Neuronal stem cell (in vitro differentiated cells): Measurements from ENCODE around the gene L3MBTL4.
A peak's percentile ranks its signal among the peaks of the same experiment; 100 is the strongest.

Source experiments
- DNase-seq: peaks from one replicate; pipeline ENCODE4 v3.0.0-alpha.2; 2013; ENCODE audit warnings: low spot score
- H2AFZ ChIP-seq: one replicate; pipeline ENCODE4 v1.6.1; 2013; ENCODE audit warnings: mild to moderate bottlenecking, low read length, inconsistent platforms
- H2AK5ac ChIP-seq: 2 replicates; pipeline ENCODE4 v1.6.1; 2013; ENCODE audit warnings: low read depth, mild to moderate bottlenecking, inconsistent platforms, low read length, moderate library complexity, mixed read lengths
- H2BK120ac ChIP-seq: 2 replicates; pipeline ENCODE4 v1.6.1; 2013; ENCODE audit warnings: low read depth, mild to moderate bottlenecking, inconsistent platforms, low read length, moderate library complexity, mixed read lengths
- H2BK12ac ChIP-seq: one replicate; pipeline ENCODE4 v1.6.1; 2013; ENCODE audit warnings: low read length, inconsistent platforms
- H2BK15ac ChIP-seq: 2 replicates; pipeline ENCODE4 v1.6.1; 2013; ENCODE audit warnings: mild to moderate bottlenecking, low read length, inconsistent platforms, mixed read lengths
- H2BK5ac ChIP-seq: one replicate; pipeline ENCODE4 v1.6.1; 2013; ENCODE audit warnings: inconsistent platforms, mild to moderate bottlenecking, low read length, moderate library complexity
- H3K14ac ChIP-seq: one replicate; pipeline ENCODE4 v1.6.1; 2013; ENCODE audit warnings: low read length, inconsistent platforms
- H3K18ac ChIP-seq: 2 replicates; pipeline ENCODE4 v1.6.1; 2013; ENCODE audit warnings: low read length, inconsistent platforms
- H3K23ac ChIP-seq: 2 replicates; pipeline ENCODE4 v1.6.1; 2013; ENCODE audit warnings: low read depth, mild to moderate bottlenecking, mixed read lengths, low read length, inconsistent platforms; ENCODE audit not compliant: poor library complexity
- H3K27ac ChIP-seq: replicated peaks from 3 replicates; pipeline ENCODE4 v1.5.1; 2013; ENCODE audit warnings: low read length, inconsistent platforms
- H3K27me3 ChIP-seq, 3 experiments: 2 replicates each; pipeline ENCODE4 v1.6.1; 2013; ENCODE audit warnings: low read length in 3 of 3, mild to moderate bottlenecking in 2 of 3, inconsistent platforms in 1 of 3, low read depth in 1 of 3, mixed read lengths in 1 of 3, moderate library complexity in 1 of 3; ENCODE audit not compliant: control insufficient read depth in 3 of 3, insufficient read depth in 3 of 3
- H3K36me3 ChIP-seq, 2 donors: replicated peaks in 1 of 2; 2 replicates each; pipeline ENCODE4 v1.6.1; 2013; ENCODE audit warnings: low read length in 2 of 2; ENCODE audit not compliant: control insufficient read depth in 2 of 2, insufficient read depth in 2 of 2
- H3K4ac ChIP-seq: 2 replicates; pipeline ENCODE4 v1.6.1; 2013; ENCODE audit warnings: inconsistent platforms, mild to moderate bottlenecking, low read length, moderate library complexity
- H3K4me1 ChIP-seq, 2 donors: 1 replicate in 1 of 2; 2 replicates in 1 of 2; pipeline ENCODE4 v1.6.1; 2013; ENCODE audit warnings: low read length in 2 of 2, low read depth in 1 of 2; ENCODE audit not compliant: control insufficient read depth in 2 of 2, insufficient read depth in 1 of 2
- H3K4me2 ChIP-seq: one replicate; pipeline ENCODE4 v1.6.1; 2013; ENCODE audit warnings: mild to moderate bottlenecking, low read length, inconsistent platforms; ENCODE audit not compliant: insufficient read depth, poor library complexity, severe bottlenecking
- H3K4me3 ChIP-seq, 2 donors: 2 replicates each; pipeline ENCODE4 v1.5.1; 2013; ENCODE audit warnings: low read length in 2 of 2, mild to moderate bottlenecking in 2 of 2, inconsistent platforms in 1 of 2, moderate library complexity in 1 of 2
- H3K79me1 ChIP-seq: one replicate; pipeline ENCODE4 v1.6.1; 2013; ENCODE audit warnings: low read depth, mild to moderate bottlenecking, inconsistent platforms, low read length, moderate library complexity
- H3K9ac ChIP-seq: one replicate; pipeline ENCODE4 v1.6.1; 2013; ENCODE audit warnings: mild to moderate bottlenecking, low read depth, low read length, inconsistent platforms; ENCODE audit not compliant: poor library complexity
- H3K9me3 ChIP-seq, 2 donors: replicated peaks in 1 of 2; 2 replicates each; pipeline versions ENCODE3 to v1.6.1; 2013; ENCODE audit warnings: low read length in 2 of 2, mild to moderate bottlenecking in 2 of 2, inconsistent platforms in 1 of 2, low read depth in 1 of 2, mixed read lengths in 1 of 2, moderate library complexity in 1 of 2; ENCODE audit not compliant: control insufficient read depth in 2 of 2, insufficient read depth in 1 of 2
- H4K8ac ChIP-seq: one replicate; pipeline ENCODE4 v1.6.1; 2013; ENCODE audit warnings: low read depth, mild to moderate bottlenecking, inconsistent platforms, low read length, moderate library complexity
- H4K91ac ChIP-seq: one replicate; pipeline ENCODE4 v1.6.1; 2013; ENCODE audit warnings: low read length, low read depth, mild to moderate bottlenecking, inconsistent platforms; ENCODE audit not compliant: poor library complexity
- WGBS, 2 donors: extraction: QIAGEN DNeasy Blood & Tissue Kit; methylation state at CpG; one replicate each; pipeline ENCODE4 v1.1.7; 2013; ENCODE audit warnings: missing lambda C conversion rate in 2 of 2, mixed read lengths in 1 of 2; ENCODE audit not compliant: insufficient read length in 2 of 2, insufficient replicate concordance in 1 of 2; ENCODE audit errors: extremely low coverage in 2 of 2; 5-methylcytosine and 5-hydroxymethylcytosine counted together

Gene L3MBTL4

GRCh38 chr18:5998166-5998881 lies 416.4 kb downstream of the L3MBTL4 start:
- no peak overlapping the region for H2AK5ac ChIP-seq
- H3K14ac ChIP-seq, result no peak overlapping the region
- no peak overlapping the region for H3K4ac ChIP-seq
- H3K18ac ChIP-seq, result no peak overlapping the region
- no peaks in the 10 kb centered on the region for H3K27me3 ChIP-seq
- no peak overlapping the region for H3K9ac ChIP-seq
- no peak overlapping the region for H3K4me3 ChIP-seq
- H4K91ac ChIP-seq, result no peak overlapping the region
- H2BK12ac ChIP-seq, result no peak overlapping the region
- no peak overlapping the region for H3K4me2 ChIP-seq
- no peak overlapping the region for H2BK5ac ChIP-seq
- peaks cover 1 to 17% of the 10 kb centered on the region in 2 donors for H3K9me3 ChIP-seq
- H2BK120ac ChIP-seq, result no peak overlapping the region
- H4K8ac ChIP-seq, result no peak overlapping the region
- WGBS, 2 donors, result no CpG with 5 or more reads among the region's 7 CpGs
- no peaks in the 10 kb centered on the region for H3K36me3 ChIP-seq
- H3K27ac ChIP-seq, result no peak overlapping the region
- peak overlapping the region; percentile 18 for H2AFZ ChIP-seq
- no peak overlapping the region for H2BK15ac ChIP-seq
- peaks cover 6 to 18% of the 10 kb centered on the region in 2 donors for H3K4me1 ChIP-seq
- H3K23ac ChIP-seq, result no peak overlapping the region
- no peak for DNase-seq
- no peaks in the 10 kb centered on the region for H3K79me1 ChIP-seq

GRCh38 chr18:5997361-5997760 lies 417.4 kb downstream of the L3MBTL4 start:
- no peak overlapping the region for H3K23ac ChIP-seq
- H4K8ac ChIP-seq, result no peak overlapping the region
- no peak overlapping the region for H2AK5ac ChIP-seq
- no peak overlapping the region for H3K4me2 ChIP-seq
- no peak overlapping the region for H3K27ac ChIP-seq
- no peak overlapping the region for H2BK12ac ChIP-seq
- peaks cover 6 to 18% of the 10 kb centered on the region in 2 donors for H3K4me1 ChIP-seq
- H3K18ac ChIP-seq, result no peak overlapping the region
- no CpG with 5 or more reads among the region's 1 CpG for WGBS, 2 donors
- no peak overlapping the region for H2BK5ac ChIP-seq
- no peak overlapping the region for H4K91ac ChIP-seq
- no peaks in the 10 kb centered on the region for H3K27me3 ChIP-seq
- H2BK15ac ChIP-seq, result no peak overlapping the region
- H3K4ac ChIP-seq, result no peak overlapping the region
- H3K4me3 ChIP-seq, result no peak overlapping the region
- H3K9ac ChIP-seq, result no peak overlapping the region
- H2AFZ ChIP-seq, result no peak overlapping the region
- H3K36me3 ChIP-seq, result no peaks in the 10 kb centered on the region
- H3K79me1 ChIP-seq, result no peaks in the 10 kb centered on the region
- DNase-seq, result no peak
- H2BK120ac ChIP-seq, result no peak overlapping the region
- H3K9me3 ChIP-seq, result peaks cover 1 to 17% of the 10 kb centered on the region in 2 donors
- H3K14ac ChIP-seq, result no peak overlapping the region

GRCh38 chr18:5995626-5996025 lies 419.1 kb downstream of the L3MBTL4 start:
- H3K4ac ChIP-seq, result no peak overlapping the region
- H3K27me3 ChIP-seq, result no peaks in the 10 kb centered on the region
- H3K4me2 ChIP-seq, result no peak overlapping the region
- H2BK15ac ChIP-seq, result no peak overlapping the region
- no peak overlapping the region for H3K9ac ChIP-seq
- H2AFZ ChIP-seq, result peak overlapping the region; percentile 36
- no peak overlapping the region for H3K14ac ChIP-seq
- no peak overlapping the region for H2BK12ac ChIP-seq
- H2AK5ac ChIP-seq, result no peak overlapping the region
- H2BK5ac ChIP-seq, result no peak overlapping the region
- H3K18ac ChIP-seq, result no peak overlapping the region
- no peaks in the 10 kb centered on the region for H3K79me1 ChIP-seq
- no peak for DNase-seq
- no peak overlapping the region for H4K91ac ChIP-seq
- no CpG with 5 or more reads among the region's 4 CpGs for WGBS, 2 donors
- H3K4me3 ChIP-seq, result no peak overlapping the region
- peaks cover 1 to 12% of the 10 kb centered on the region in 2 donors for H3K9me3 ChIP-seq
- no peak overlapping the region for H3K23ac ChIP-seq
- H4K8ac ChIP-seq, result no peak overlapping the region
- peaks cover 6 to 18% of the 10 kb centered on the region in 2 donors for H3K4me1 ChIP-seq
- H2BK120ac ChIP-seq, result no peak overlapping the region
- H3K36me3 ChIP-seq, result no peaks in the 10 kb centered on the region
- H3K27ac ChIP-seq, result no peak overlapping the region

GRCh38 chr18:5993938-5994337 lies 420.8 kb downstream of the L3MBTL4 start:
- H2AK5ac ChIP-seq, result no peak overlapping the region
- H4K8ac ChIP-seq, result no peak overlapping the region
- no peak overlapping the region for H2BK12ac ChIP-seq
- no peaks in the 10 kb centered on the region for H3K36me3 ChIP-seq
- no peak overlapping the region for H4K91ac ChIP-seq
- no peak overlapping the region for H2BK120ac ChIP-seq
- no peak overlapping the region for H3K9ac ChIP-seq
- no peaks in the 10 kb centered on the region for H3K79me1 ChIP-seq
- H2AFZ ChIP-seq, result no peak overlapping the region
- no peak overlapping the region for H3K18ac ChIP-seq
- no peak overlapping the region for H3K27ac ChIP-seq
- no peaks in the 10 kb centered on the region for H3K27me3 ChIP-seq
- H3K23ac ChIP-seq, result no peak overlapping the region
- H3K4me2 ChIP-seq, result no peak overlapping the region
- H2BK15ac ChIP-seq, result no peak overlapping the region
- no CpG with 5 or more reads among the region's 9 CpGs for WGBS, 2 donors
- no peak for DNase-seq
- H2BK5ac ChIP-seq, result no peak overlapping the region
- H3K4me3 ChIP-seq, result no peak overlapping the region
- H3K4me1 ChIP-seq, result peaks cover 7 to 18% of the 10 kb centered on the region in 2 donors
- H3K9me3 ChIP-seq, result no peaks in the 10 kb centered on the region
- no peak overlapping the region for H3K4ac ChIP-seq
- no peak overlapping the region for H3K14ac ChIP-seq
